Measurements from ENCODE around the gene PCP4. TPM values are rescaled to one million over a fixed set of nuclear protein-coding genes. Genes with fewer than 3 reads are reported as not detected.

Gene PCP4
- total RNA-seq, 2 experiments from 2014 or later = not detected

DNA sequence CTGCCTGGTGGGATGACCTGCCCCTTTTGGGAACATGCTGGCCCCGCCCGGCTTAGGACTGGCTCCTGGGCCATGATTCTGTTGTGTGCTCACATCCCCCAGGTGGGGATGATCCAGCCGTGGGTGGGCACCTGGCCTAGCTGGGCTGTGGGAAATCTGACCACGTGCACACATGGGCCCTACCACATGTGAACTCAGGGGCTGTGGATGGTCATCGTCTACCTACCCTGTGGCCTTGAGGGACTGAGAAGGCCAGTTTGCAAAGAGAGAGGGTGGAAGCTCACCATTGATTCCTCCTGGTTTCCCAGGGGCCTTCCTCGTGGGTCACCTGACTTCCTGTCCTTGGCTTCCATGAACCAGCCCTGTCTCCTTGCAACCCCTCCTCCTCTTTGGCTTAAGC, 19.4 kb upstream of the PCP4 start:
- H3K4me2 ChIP-seq (ENCODE audit: low read length) = no peak overlapping the region
- CTCF ChIA-PET (ENCODE audit: unreplicated experiment) = no interaction called here

DNA sequence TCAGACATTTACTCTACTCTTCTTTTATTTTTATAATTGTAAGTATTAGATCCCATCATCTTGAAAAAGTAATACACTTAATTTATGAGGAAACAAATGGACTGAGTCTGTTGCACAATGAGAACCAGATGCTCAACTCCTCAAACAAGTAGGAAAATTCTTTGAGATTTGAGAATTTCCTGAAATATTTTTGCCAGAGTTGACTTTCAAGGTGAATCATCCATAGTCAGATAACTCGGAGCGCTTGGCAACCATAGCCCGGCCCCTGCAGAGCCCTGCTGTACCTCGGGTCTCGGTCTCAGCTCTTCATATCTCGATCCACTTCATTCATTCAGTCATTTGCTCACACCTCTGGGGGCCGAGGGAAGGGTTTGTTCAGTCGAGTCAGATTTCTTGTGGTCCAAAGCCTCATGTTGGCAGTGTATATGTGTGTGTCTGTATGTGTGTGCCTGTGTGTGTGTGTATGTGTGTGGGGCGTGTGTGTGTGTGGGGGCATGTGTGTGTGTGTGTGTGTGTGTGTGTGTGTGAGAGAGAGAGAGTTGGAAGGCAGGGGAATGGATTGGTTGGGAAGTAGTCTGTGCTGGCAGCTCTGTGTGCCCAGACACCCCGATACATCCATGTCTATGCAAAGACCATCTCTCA, 18.1 kb upstream of the PCP4 start:
- H3K79me2 ChIP-seq (ENCODE audit: insufficient read depth, low read depth, low read length) = no peaks in the 10 kb centered on the region
- BruUV-seq (replicated peaks) = no TSS peak
- no peaks in the 10 kb centered on the region for H3K9me3 ChIP-seq (ENCODE audit: low read length)
- no peaks in the 10 kb centered on the region for H4K20me1 ChIP-seq (ENCODE audit: insufficient read depth, low read length)
- H3K27ac ChIP-seq (ENCODE audit: low read depth, low read length, poor library complexity, severe bottlenecking) = no peak overlapping the region
- no peaks in the 10 kb centered on the region for H3K36me3 ChIP-seq (ENCODE audit: insufficient read depth, low read length)
- no peak for DNase-seq (ENCODE audit: low spot score)
- ChIA-PET POLR2A (no interaction called here), CTCF (ENCODE audit: unreplicated experiment) (no interaction called here)
- H2AFZ ChIP-seq (ENCODE audit: low read length) = no peak overlapping the region
- no peak overlapping the region for H3K4me3 ChIP-seq (ENCODE audit: low read depth, low read length, poor library complexity, severe bottlenecking)
- intact Hi-C loops (cut with micrococcal nuclease; ENCODE audit: unreplicated experiment) = no loop called here
- no peaks in the 10 kb centered on the region for H3K4me1 ChIP-seq (ENCODE audit: insufficient read depth, low read length, poor library complexity, severe bottlenecking)
- no peaks in the 10 kb centered on the region for H3K9me2 ChIP-seq (ENCODE audit: insufficient read depth, low read length)
- no peak overlapping the region for H3K4me2 ChIP-seq (ENCODE audit: low read length)
- TF ChIP-seq, protein P1, sequence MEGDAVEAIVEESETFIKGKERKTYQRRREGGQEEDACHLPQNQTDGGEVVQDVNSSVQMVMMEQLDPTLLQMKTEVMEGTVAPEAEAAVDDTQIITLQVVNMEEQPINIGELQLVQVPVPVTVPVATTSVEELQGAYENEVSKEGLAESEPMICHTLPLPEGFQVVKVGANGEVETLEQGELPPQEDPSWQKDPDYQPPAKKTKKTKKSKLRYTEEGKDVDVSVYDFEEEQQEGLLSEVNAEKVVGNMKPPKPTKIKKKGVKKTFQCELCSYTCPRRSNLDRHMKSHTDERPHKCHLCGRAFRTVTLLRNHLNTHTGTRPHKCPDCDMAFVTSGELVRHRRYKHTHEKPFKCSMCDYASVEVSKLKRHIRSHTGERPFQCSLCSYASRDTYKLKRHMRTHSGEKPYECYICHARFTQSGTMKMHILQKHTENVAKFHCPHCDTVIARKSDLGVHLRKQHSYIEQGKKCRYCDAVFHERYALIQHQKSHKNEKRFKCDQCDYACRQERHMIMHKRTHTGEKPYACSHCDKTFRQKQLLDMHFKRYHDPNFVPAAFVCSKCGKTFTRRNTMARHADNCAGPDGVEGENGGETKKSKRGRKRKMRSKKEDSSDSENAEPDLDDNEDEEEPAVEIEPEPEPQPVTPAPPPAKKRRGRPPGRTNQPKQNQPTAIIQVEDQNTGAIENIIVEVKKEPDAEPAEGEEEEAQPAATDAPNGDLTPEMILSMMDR (conservative IDR thresholded peaks at IDR 0.05; ENCODE audit: low read length) = no peak
- TF ChIP-seq EZH2phosphoT487 (IDR thresholded peaks at IDR 0.05; ENCODE audit: borderline replicate concordance, low read depth, low read length) = no peak

More for the DNA sequence above, 19.4 kb upstream of the PCP4 start:
- Histone ChIP-seq H3K79me2 (ENCODE audit: insufficient read depth, low read depth, low read length) (no peaks in the 10 kb centered on the region), H3K4me3 (ENCODE audit: low read depth, low read length, poor library complexity, severe bottlenecking) (no peak overlapping the region), H3K27ac (ENCODE audit: low read depth, low read length, poor library complexity, severe bottlenecking) (no peak overlapping the region), H2AFZ (ENCODE audit: low read length) (no peak overlapping the region), H3K9me2 (ENCODE audit: insufficient read depth, low read length) (no peaks in the 10 kb centered on the region), H4K20me1 (ENCODE audit: insufficient read depth, low read length) (no peaks in the 10 kb centered on the region), H3K4me1 (ENCODE audit: insufficient read depth, low read length, poor library complexity, severe bottlenecking) (no peaks in the 10 kb centered on the region), H3K36me3 (ENCODE audit: insufficient read depth, low read length) (no peaks in the 10 kb centered on the region), H3K9me3 (ENCODE audit: low read length) (no peaks in the 10 kb centered on the region)
- TF ChIP-seq, protein P1 (conservative IDR thresholded peaks at IDR 0.05; ENCODE audit: low read length) = no peak
- no peak for TF ChIP-seq EZH2phosphoT487 (IDR thresholded peaks at IDR 0.05; ENCODE audit: borderline replicate concordance, low read depth, low read length)
- no peak for DNase-seq (ENCODE audit: low spot score)
- no TSS peak for BruUV-seq (replicated peaks)
- POLR2A ChIA-PET = interaction anchor here (0.7 kb wide), 1 partner anchor 1153 kb away, joined by 3 read pairs; no protein-coding TSS in a partner anchor
- intact Hi-C loops (cut with micrococcal nuclease; ENCODE audit: unreplicated experiment) = no loop called here

DNA sequence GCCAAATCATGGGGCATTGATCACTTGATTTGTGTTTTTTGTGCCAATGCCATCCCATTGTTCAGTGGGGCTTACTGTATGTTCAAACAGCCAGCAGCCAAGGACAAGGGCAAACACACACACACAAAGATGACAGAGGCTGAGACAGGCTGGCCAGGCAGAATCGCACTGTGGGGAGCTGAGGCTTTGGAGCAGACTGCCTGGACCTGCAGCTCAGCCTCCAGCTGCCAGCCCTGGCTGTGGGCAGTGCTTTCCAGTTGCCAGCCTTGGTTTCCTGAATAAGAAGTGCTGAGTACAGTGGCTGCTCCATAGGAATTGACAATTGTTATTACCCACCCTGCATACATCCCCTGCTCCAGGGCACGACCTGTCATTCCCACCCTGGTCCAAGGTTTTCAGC, 16.9 kb upstream of the PCP4 start:
- no peak overlapping the region for H2AFZ ChIP-seq (ENCODE audit: low read length)
- no peak for DNase-seq (ENCODE audit: low spot score)
- no peak overlapping the region for H3K27ac ChIP-seq (ENCODE audit: low read depth, low read length, poor library complexity, severe bottlenecking)
- BruUV-seq (replicated peaks) = no TSS peak
- TF ChIP-seq, protein P1 (conservative IDR thresholded peaks at IDR 0.05; ENCODE audit: low read length) = no peak
- TF ChIP-seq EZH2phosphoT487 (IDR thresholded peaks at IDR 0.05; ENCODE audit: borderline replicate concordance, low read depth, low read length) = no peak
- no peak overlapping the region for H3K4me3 ChIP-seq (ENCODE audit: low read depth, low read length, poor library complexity, severe bottlenecking)
- no peaks in the 10 kb centered on the region for H3K4me1 ChIP-seq (ENCODE audit: insufficient read depth, low read length, poor library complexity, severe bottlenecking)
- intact Hi-C loops (cut with micrococcal nuclease; ENCODE audit: unreplicated experiment) = no loop called here
- H3K36me3 ChIP-seq (ENCODE audit: insufficient read depth, low read length) = no peaks in the 10 kb centered on the region
- CTCF ChIA-PET (ENCODE audit: unreplicated experiment) = no interaction called here
- no peaks in the 10 kb centered on the region for H3K9me2 ChIP-seq (ENCODE audit: insufficient read depth, low read length)
- POLR2A ChIA-PET = no interaction called here
- no peaks in the 10 kb centered on the region for H4K20me1 ChIP-seq (ENCODE audit: insufficient read depth, low read length)
- no peak overlapping the region for H3K4me2 ChIP-seq (ENCODE audit: low read length)
- no peaks in the 10 kb centered on the region for H3K79me2 ChIP-seq (ENCODE audit: insufficient read depth, low read depth, low read length)
- H3K9me3 ChIP-seq (ENCODE audit: low read length) = no peaks in the 10 kb centered on the region

Measured in OCI-LY7 (cell line).